HEK293 (cell line): ENCODE measurements around the gene PCDHA10.
"Not testable (repeated sequence)": the region's sequence is repeated elsewhere in the genome, so short reads cannot be mapped to it uniquely, and the experiment has no call there.

Source experiments
- CTCF ChIP-seq: fragments of 450-650 bp; formaldehyde crosslinking; IDR thresholded peaks from 2 replicates; pipeline ENCODE4 v1.5.1; 2016; ENCODE audit warnings: missing biosample characterization, missing genetic modification characterization
- GLIS2 ChIP-seq: fragments of 450-650 bp; formaldehyde crosslinking; IDR thresholded peaks from 2 replicates; pipeline ENCODE4 v1.5.1; 2016; ENCODE audit warnings: missing biosample characterization, missing genetic modification characterization
- ZBTB44 ChIP-seq: fragments of 450-650 bp; IDR thresholded peaks from 2 replicates; pipeline ENCODE4 v1.5.1; 2018; ENCODE audit warnings: missing biosample characterization, mild to moderate bottlenecking, missing genetic modification characterization
- ZNF239 ChIP-seq: fragments of 450-650 bp; formaldehyde crosslinking; IDR thresholded peaks from 2 replicates; pipeline ENCODE4 v1.5.1; 2016; ENCODE audit warnings: missing biosample characterization, missing genetic modification characterization
- ZNF292 ChIP-seq: fragments of 450-650 bp; formaldehyde crosslinking; IDR thresholded peaks from 2 replicates; pipeline ENCODE4 v1.5.1; 2016; ENCODE audit warnings: low read depth, missing biosample characterization, missing genetic modification characterization, borderline replicate concordance
- ZNF510 ChIP-seq: fragments of 450-650 bp; formaldehyde crosslinking; IDR thresholded peaks from 2 replicates; pipeline ENCODE4 v1.5.1; 2018; ENCODE audit warnings: mild to moderate bottlenecking, missing genetic modification characterization, missing biosample characterization; ENCODE audit not compliant: insufficient replicate concordance
- ZNF791 ChIP-seq: fragments of 450-650 bp; formaldehyde crosslinking; IDR thresholded peaks from 2 replicates; pipeline ENCODE4 v1.5.1; 2016; ENCODE audit warnings: missing biosample characterization, missing genetic modification characterization

GRCh38 chr5:140876541-140877261, 21.0 kb downstream of the PCDHA10 start:
- TF ChIP-seq ZNF791 (tag by site-specific recombination); CTCF; GLIS2 (tag by site-specific recombination); ZNF239 (tag by site-specific recombination); ZNF292; ZNF510 (tag by site-specific recombination); ZBTB44: not testable (repeated sequence)
